Lower leg skin (tissue), 4 donors: ENCODE results near the gene NOTCH1. TPM values are rescaled to one million over a fixed set of nuclear protein-coding genes. Genes with fewer than 3 reads are reported as not detected.
"Not testable (repeated sequence)": the region's sequence is repeated elsewhere in the genome, so short reads cannot be mapped to it uniquely, and the experiment has no call there.

Experiments used
- DNase-seq, 2 donors: peaks; one replicate each; pipeline ENCODE4 v3.0.0-alpha.2; 2019; ENCODE audit warnings: low spot score in 2 of 2
- H3K4me3 ChIP-seq: fragments of 200-600 bp; sonication (generic); 2 replicates; pipeline ENCODE4 v1.5.1; 2017; ENCODE audit warnings: mild to moderate bottlenecking, low read depth; ENCODE audit not compliant: poor library complexity, severe bottlenecking
- CTCF ChIP-seq, 3 donors: fragments of 450-650 bp; IDR thresholded peaks; one replicate each; pipeline ENCODE4 v1.5.1; 2016; ENCODE audit warnings: antibody characterized with exemption in 3 of 3, mild to moderate bottlenecking in 3 of 3, moderate library complexity in 2 of 3
- POLR2A ChIP-seq, 2 donors: fragments of 450-650 bp; IDR thresholded peaks; one replicate each; pipeline ENCODE4 v1.6.1; 2016 to 2017; ENCODE audit warnings: antibody characterized with exemption in 2 of 2, mild to moderate bottlenecking in 1 of 2, moderate library complexity in 1 of 2
- WGBS, 2 donors: methylation state at CpG; one replicate each; pipeline ENCODE4 v1.1.5; 2018; 5-methylcytosine and 5-hydroxymethylcytosine counted together
- intact Hi-C: fragments of 100-400 bp; cut with DNase I; formaldehyde crosslinking; loops from one replicate; pipeline ENCODE4 v1.15.0; 2023; ENCODE audit warnings: low total_unique reads
- total RNA-seq, 4 donors: library from RNA; depleted of rRNA; stranded (reverse); fragments of >200 nt; gene quantifications; one replicate each; pipeline ENCODE4 v1.1.0, GENCODE V29; 2016

The NOTCH1 gene
- total RNA-seq, 4 donors from 2014 or later = 79.7 to 95.3 (median 82.8) TPM

GRCh38 chr9:136581614-136582447, 36.0 kb upstream of the NOTCH1 start:
- DNase-seq = no peak
- intact Hi-C loops = no loop called here
- TF ChIP-seq CTCF (IDR thresholded peaks at IDR 0.05) (no peak), POLR2A (IDR thresholded peaks at IDR 0.05) (no peak)
- no peak overlapping the region for H3K4me3 ChIP-seq
- WGBS, 2 donors = 96 to 98% methylated on average over 12 of the region's 12 CpGs

- 85 to 90% methylated on average over 9 of the region's 9 CpGs for WGBS, 2 donors
- intact Hi-C loops, DNase-seq, H3K4me3 ChIP-seq: not testable (repeated sequence)
Observed at GRCh38 chr9:136579650-136580219, 33.9 kb upstream of the NOTCH1 start.

- no peak for DNase-seq
- WGBS, 2 donors = 54 to 57% methylated on average over 11 to 13 of the region's 15 CpGs
- intact Hi-C loops = no loop called here
- no peak for TF ChIP-seq CTCF (IDR thresholded peaks at IDR 0.05)
- TF ChIP-seq POLR2A (IDR thresholded peaks at IDR 0.05) = no peak
- no peak overlapping the region for H3K4me3 ChIP-seq
Observed at GRCh38 chr9:136578915-136579649, 33.2 kb upstream of the NOTCH1 start.

- no peak overlapping the region for H3K4me3 ChIP-seq
- intact Hi-C loops = no loop called here
- TF ChIP-seq POLR2A (IDR thresholded peaks at IDR 0.05) (no peak), CTCF (IDR thresholded peaks at IDR 0.05) (no peak)
- 44 to 52% methylated on average over 5 to 7 of the region's 7 CpGs for WGBS, 2 donors
- no peak for DNase-seq
Observed at GRCh38 chr9:136578626-136578914, 32.7 kb upstream of the NOTCH1 start.

- intact Hi-C loops = no loop called here
- no peak for DNase-seq
- no peak overlapping the region for H3K4me3 ChIP-seq
- WGBS, 2 donors = 54 to 67% methylated on average over 21 to 26 of the region's 27 CpGs
- no peak for TF ChIP-seq POLR2A (IDR thresholded peaks at IDR 0.05)
- no peak for TF ChIP-seq CTCF (IDR thresholded peaks at IDR 0.05)
Observed at GRCh38 chr9:136577941-136578625, 32.2 kb upstream of the NOTCH1 start.

- 29 to 44% methylated on average over 8 of the region's 8 CpGs for WGBS, 2 donors
- TF ChIP-seq POLR2A (IDR thresholded peaks at IDR 0.05) (no peak), CTCF (IDR thresholded peaks at IDR 0.05) (no peak)
- intact Hi-C loops = no loop called here
Observed at GRCh38 chr9:136576269-136576626, 30.4 kb upstream of the NOTCH1 start.

More at GRCh38 chr9:136576269-136576626, 30.4 kb upstream of the NOTCH1 start:
- no peak overlapping the region for H3K4me3 ChIP-seq
- DNase-seq = no peak
